HepG2 (cell line): ENCODE results near the gene MCRIP2.

Source experiments
- CTCF ChIP-seq: sonication (generic); formaldehyde crosslinking; IDR thresholded peaks from 2 replicates; pipeline ENCODE4 v1.5.0; 2020; ENCODE audit warnings: mild to moderate bottlenecking, missing genetic modification reagents, moderate library complexity
- JUN ChIP-seq: sonication (generic); formaldehyde crosslinking; IDR thresholded peaks from 2 replicates; pipeline ENCODE4 v1.4.0; 2020; ENCODE audit warnings: mild to moderate bottlenecking, missing genetic modification reagents
- KDM4B ChIP-seq: sonication (generic); formaldehyde crosslinking; IDR thresholded peaks from 2 replicates; pipeline ENCODE4 v1.4.0; 2020; ENCODE audit warnings: missing genetic modification reagents
- LCORL ChIP-seq, 2 experiments: fragments of 450-650 bp in 1 of 2; sonication (generic) in 1 of 2; formaldehyde crosslinking in 1 of 2; IDR thresholded peaks; 2 replicates each; pipeline versions ENCODE4 v1.5.0 to v1.6.1; 2017 to 2020; ENCODE audit warnings: antibody characterized with exemption in 1 of 2, missing genetic modification reagents in 1 of 2
- NR1H2 ChIP-seq: sonication (generic); formaldehyde crosslinking; IDR thresholded peaks from 2 replicates; pipeline ENCODE4 v1.8.1; 2022; ENCODE audit warnings: low read depth, missing genetic modification reagents, borderline replicate concordance
- PRDM4 ChIP-seq: sonication (generic); formaldehyde crosslinking; IDR thresholded peaks from 2 replicates; pipeline ENCODE4 v1.9.0; 2021; ENCODE audit warnings: missing genetic modification reagents, borderline replicate concordance
- SP2 ChIP-seq: sonication (generic); formaldehyde crosslinking; IDR thresholded peaks from 2 replicates; pipeline ENCODE4 v1.5.1; 2020; ENCODE audit warnings: mild to moderate bottlenecking, missing genetic modification reagents
- ZBTB4 ChIP-seq: sonication (generic); formaldehyde crosslinking; IDR thresholded peaks from 2 replicates; pipeline ENCODE4 v1.4.0; 2020; ENCODE audit warnings: missing genetic modification reagents, mild to moderate bottlenecking, borderline replicate concordance
- ZNF3 ChIP-seq: IDR thresholded peaks from 2 replicates; pipeline ENCODE4 v1.7.0; 2017; ENCODE audit warnings: inconsistent platforms
- ZNF513 ChIP-seq: sonication (generic); formaldehyde crosslinking; conservative IDR thresholded peaks from 2 replicates; pipeline ENCODE4 v1.5.0; 2020; ENCODE audit warnings: missing genetic modification reagents

GRCh38 chr16:679814-680624 is 38.4 kb downstream of the MCRIP2 start, which contains the start of gene STUB1:
- TF ChIP-seq NR1H2 (CRISPR knock-in tag) (no peak), ZNF3 (no peak), ZNF513 (CRISPR knock-in tag) (no peak), PRDM4 (CRISPR knock-in tag) (no peak), JUN (CRISPR knock-in tag) (no peak), KDM4B (CRISPR knock-in tag) (no peak), LCORL (IDR thresholded peaks at IDR 0.05) (no peak), LCORL (CRISPR knock-in tag; IDR thresholded peaks at IDR 0.05) (no peak), CTCF (no peak), ZBTB4 (CRISPR knock-in tag) (no peak), SP2 (CRISPR knock-in tag) (peak; percentile 82)
